PFSK-1 (cell line): Measurements from ENCODE around the gene ORMDL2.

Source experiments
- POLR2AphosphoS5 ChIP-seq: IDR thresholded peaks from 2 replicates; pipeline ENCODE4 v1.6.1; 2012; ENCODE audit warnings: low read depth, mild to moderate bottlenecking, control low read depth, low read length, moderate library complexity
- TF ChIP-seq, protein P1 (sequence below), 2 experiments: IDR thresholded peaks; 2 replicates each; pipeline versions ENCODE4 v1.6.1 to v1.8.0; 2011 to 2012; ENCODE audit warnings: low read depth in 2 of 2, low read length in 2 of 2, control low read depth in 1 of 2, inconsistent platforms in 1 of 2, mild to moderate bottlenecking in 1 of 2, moderate library complexity in 1 of 2; ENCODE audit not compliant: insufficient read depth in 1 of 2

GRCh38 chr12:55845785-55846496 lies 28.1 kb downstream of the ORMDL2 start:
- no peak for TF ChIP-seq POLR2AphosphoS5
- TF ChIP-seq, protein P1, sequence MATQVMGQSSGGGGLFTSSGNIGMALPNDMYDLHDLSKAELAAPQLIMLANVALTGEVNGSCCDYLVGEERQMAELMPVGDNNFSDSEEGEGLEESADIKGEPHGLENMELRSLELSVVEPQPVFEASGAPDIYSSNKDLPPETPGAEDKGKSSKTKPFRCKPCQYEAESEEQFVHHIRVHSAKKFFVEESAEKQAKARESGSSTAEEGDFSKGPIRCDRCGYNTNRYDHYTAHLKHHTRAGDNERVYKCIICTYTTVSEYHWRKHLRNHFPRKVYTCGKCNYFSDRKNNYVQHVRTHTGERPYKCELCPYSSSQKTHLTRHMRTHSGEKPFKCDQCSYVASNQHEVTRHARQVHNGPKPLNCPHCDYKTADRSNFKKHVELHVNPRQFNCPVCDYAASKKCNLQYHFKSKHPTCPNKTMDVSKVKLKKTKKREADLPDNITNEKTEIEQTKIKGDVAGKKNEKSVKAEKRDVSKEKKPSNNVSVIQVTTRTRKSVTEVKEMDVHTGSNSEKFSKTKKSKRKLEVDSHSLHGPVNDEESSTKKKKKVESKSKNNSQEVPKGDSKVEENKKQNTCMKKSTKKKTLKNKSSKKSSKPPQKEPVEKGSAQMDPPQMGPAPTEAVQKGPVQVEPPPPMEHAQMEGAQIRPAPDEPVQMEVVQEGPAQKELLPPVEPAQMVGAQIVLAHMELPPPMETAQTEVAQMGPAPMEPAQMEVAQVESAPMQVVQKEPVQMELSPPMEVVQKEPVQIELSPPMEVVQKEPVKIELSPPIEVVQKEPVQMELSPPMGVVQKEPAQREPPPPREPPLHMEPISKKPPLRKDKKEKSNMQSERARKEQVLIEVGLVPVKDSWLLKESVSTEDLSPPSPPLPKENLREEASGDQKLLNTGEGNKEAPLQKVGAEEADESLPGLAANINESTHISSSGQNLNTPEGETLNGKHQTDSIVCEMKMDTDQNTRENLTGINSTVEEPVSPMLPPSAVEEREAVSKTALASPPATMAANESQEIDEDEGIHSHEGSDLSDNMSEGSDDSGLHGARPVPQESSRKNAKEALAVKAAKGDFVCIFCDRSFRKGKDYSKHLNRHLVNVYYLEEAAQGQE (IDR thresholded peaks at IDR 0.05; ENCODE audit: insufficient read depth in 1 of 2, low read depth in 2 of 2, low read length in 2 of 2) = no peak
